Smooth muscle cell (in vitro differentiated cells): Measurements from ENCODE around the gene CIB4. TPM values are rescaled to one million over a fixed set of nuclear protein-coding genes. Genes with fewer than 3 reads are reported as not detected.
A peak's percentile ranks its signal among the peaks of the same experiment; 100 is the strongest.

Source experiments
- DNase-seq: peaks from one replicate; lab custom pipeline; 2025; ENCODE audit not compliant: unreplicated experiment; lab: John Stamatoyannopoulos, UW
- H2AFZ ChIP-seq: fragments of 200-600 bp; sonication (generic); 2 replicates; pipeline ENCODE4 v1.6.0; 2016; ENCODE audit warnings: antibody characterized with exemption, low read depth, mild to moderate bottlenecking
- H3F3A ChIP-seq: fragments of 200-600 bp; sonication (generic); 2 replicates; pipeline ENCODE4 v1.6.0; 2017; ENCODE audit warnings: antibody characterized with exemption, low read depth
- H3K27ac ChIP-seq: fragments of 200-600 bp; sonication (generic); 2 replicates; pipeline ENCODE4 v1.5.1; 2016; ENCODE audit warnings: low read depth, mild to moderate bottlenecking
- H3K27me3 ChIP-seq: fragments of 200-600 bp; sonication (generic); 2 replicates; pipeline ENCODE4 v1.6.1; 2016; ENCODE audit warnings: low read depth, mild to moderate bottlenecking
- H3K36me3 ChIP-seq: fragments of 200-600 bp; sonication (generic); 2 replicates; pipeline ENCODE4 v1.5.1; 2016; ENCODE audit warnings: low read depth
- H3K4me1 ChIP-seq: fragments of 200-600 bp; sonication (generic); 2 replicates; pipeline ENCODE4 v1.5.1; 2016; ENCODE audit warnings: low read depth
- H3K4me2 ChIP-seq: fragments of 200-600 bp; sonication (generic); 2 replicates; pipeline ENCODE4 v1.6.0; 2016; ENCODE audit warnings: mild to moderate bottlenecking
- H3K4me3 ChIP-seq: fragments of 200-600 bp; sonication (generic); 2 replicates; pipeline ENCODE4 v1.5.1; 2016; ENCODE audit warnings: mild to moderate bottlenecking
- H3K79me2 ChIP-seq: fragments of 200-600 bp; sonication (generic); 2 replicates; pipeline ENCODE4 v1.6.0; 2016; ENCODE audit warnings: low read depth, mild to moderate bottlenecking
- H3K9ac ChIP-seq: fragments of 200-600 bp; sonication (generic); 2 replicates; pipeline ENCODE4 v1.6.0; 2016; ENCODE audit warnings: low read depth
- H3K9me3 ChIP-seq: fragments of 200-600 bp; sonication (generic); replicated peaks from 2 replicates; pipeline ENCODE4 v1.5.1; 2016; ENCODE audit warnings: low read depth
- H4K20me1 ChIP-seq: fragments of 200-600 bp; sonication (generic); 2 replicates; pipeline ENCODE4 v1.6.0; 2016; ENCODE audit warnings: low read depth
- WGBS: methylation state at CpG from one replicate; pipeline ENCODE4 v1.1.7; 2016; ENCODE audit warnings: low lambda C conversion rate; 5-methylcytosine and 5-hydroxymethylcytosine counted together
- polyA plus RNA-seq: library from polyadenylated mRNA; unstranded; fragments of >200 nt; fragmentation: Nextera tagmentation; extraction: Ambion mirVana; gene quantifications from 2 replicates; pipeline ENCODE4 v1.2.1, GENCODE V29; 2016
- total RNA-seq: library from RNA; depleted of rRNA; stranded (reverse); fragments of >200 nt; gene quantifications from 2 replicates; pipeline ENCODE4 v1.2.3, GENCODE V29; 2014
- TF ChIP-seq, protein P1 (sequence below): fragments of 200-600 bp; sonication (generic); IDR thresholded peaks from 2 replicates; pipeline ENCODE4 v1.5.1; 2017; ENCODE audit warnings: borderline replicate concordance, mild to moderate bottlenecking, antibody characterized with exemption; ENCODE audit not compliant: insufficient read depth, poor library complexity, severe bottlenecking

CIB4 gene
- total and polyA plus RNA-seq, 2 experiments from 2014 or later = not detected

GRCh38 chr2:26608557-26608956 is 32.6 kb downstream of the CIB4 start:
- no peak overlapping the region for H3K4me2 ChIP-seq
- no peak overlapping the region for H2AFZ ChIP-seq
- H3F3A ChIP-seq = no peaks in the 10 kb centered on the region
- H3K27me3 ChIP-seq = no peaks in the 10 kb centered on the region
- H3K9ac ChIP-seq = no peak overlapping the region
- TF ChIP-seq, protein P1, sequence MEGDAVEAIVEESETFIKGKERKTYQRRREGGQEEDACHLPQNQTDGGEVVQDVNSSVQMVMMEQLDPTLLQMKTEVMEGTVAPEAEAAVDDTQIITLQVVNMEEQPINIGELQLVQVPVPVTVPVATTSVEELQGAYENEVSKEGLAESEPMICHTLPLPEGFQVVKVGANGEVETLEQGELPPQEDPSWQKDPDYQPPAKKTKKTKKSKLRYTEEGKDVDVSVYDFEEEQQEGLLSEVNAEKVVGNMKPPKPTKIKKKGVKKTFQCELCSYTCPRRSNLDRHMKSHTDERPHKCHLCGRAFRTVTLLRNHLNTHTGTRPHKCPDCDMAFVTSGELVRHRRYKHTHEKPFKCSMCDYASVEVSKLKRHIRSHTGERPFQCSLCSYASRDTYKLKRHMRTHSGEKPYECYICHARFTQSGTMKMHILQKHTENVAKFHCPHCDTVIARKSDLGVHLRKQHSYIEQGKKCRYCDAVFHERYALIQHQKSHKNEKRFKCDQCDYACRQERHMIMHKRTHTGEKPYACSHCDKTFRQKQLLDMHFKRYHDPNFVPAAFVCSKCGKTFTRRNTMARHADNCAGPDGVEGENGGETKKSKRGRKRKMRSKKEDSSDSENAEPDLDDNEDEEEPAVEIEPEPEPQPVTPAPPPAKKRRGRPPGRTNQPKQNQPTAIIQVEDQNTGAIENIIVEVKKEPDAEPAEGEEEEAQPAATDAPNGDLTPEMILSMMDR = no peak
- no peaks in the 10 kb centered on the region for H3K36me3 ChIP-seq
- WGBS = 93% methylated on average over 8 of the region's 8 CpGs
- H3K79me2 ChIP-seq = no peaks in the 10 kb centered on the region
- no peak for DNase-seq
- H4K20me1 ChIP-seq = no peaks in the 10 kb centered on the region
- no peak overlapping the region for H3K27ac ChIP-seq
- no peak overlapping the region for H3K4me3 ChIP-seq
- H3K9me3 ChIP-seq = peaks cover 3% of the 10 kb centered on the region
- peaks cover 29% of the 10 kb centered on the region for H3K4me1 ChIP-seq

DNA sequence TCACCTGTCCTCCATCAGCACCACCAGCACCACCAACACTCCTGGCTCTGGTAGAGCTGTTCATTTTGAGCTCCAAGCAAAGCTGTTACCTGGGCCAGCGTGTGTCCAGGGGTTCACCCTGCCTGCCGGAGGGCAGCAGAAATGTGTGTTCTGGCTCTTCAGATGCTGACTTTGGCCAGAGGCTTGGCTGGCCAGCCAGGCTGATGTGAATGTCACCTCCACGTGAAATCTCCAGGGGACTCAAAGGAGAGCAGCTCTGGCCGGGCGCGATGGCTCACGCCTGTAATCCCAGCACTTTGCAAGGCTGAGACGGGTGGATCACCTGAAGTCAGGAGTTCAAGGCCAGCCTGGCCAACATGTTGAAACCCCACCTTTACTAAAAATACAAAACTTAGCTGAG is 33.5 kb downstream of the CIB4 start:
- no peaks in the 10 kb centered on the region for H3K36me3 ChIP-seq
- H3K4me1 ChIP-seq = peaks cover 20% of the 10 kb centered on the region
- H3K4me3 ChIP-seq = no peak overlapping the region
- no peaks in the 10 kb centered on the region for H3K79me2 ChIP-seq
- no peak overlapping the region for H3K4me2 ChIP-seq
- H3K9me3 ChIP-seq = peaks cover 3% of the 10 kb centered on the region
- H3F3A ChIP-seq = no peaks in the 10 kb centered on the region
- no peak overlapping the region for H3K9ac ChIP-seq
- WGBS = 91% methylated on average over 8 of the region's 8 CpGs
- H3K27me3 ChIP-seq = no peaks in the 10 kb centered on the region
- no peaks in the 10 kb centered on the region for H4K20me1 ChIP-seq
- H3K27ac ChIP-seq = no peak overlapping the region
- no peak overlapping the region for H2AFZ ChIP-seq
- TF ChIP-seq, protein P1 = no peak
- DNase-seq = no peak

GRCh38 chr2:26606847-26607190 is 34.3 kb downstream of the CIB4 start:
- H3K27ac ChIP-seq = peak overlapping the region; percentile 15
- H3F3A ChIP-seq = no peaks in the 10 kb centered on the region
- H2AFZ ChIP-seq = no peak overlapping the region
- H3K9ac ChIP-seq = no peak overlapping the region
- peaks cover 3% of the 10 kb centered on the region for H3K9me3 ChIP-seq
- H3K4me1 ChIP-seq = peaks cover 13% of the 10 kb centered on the region
- H3K36me3 ChIP-seq = no peaks in the 10 kb centered on the region
- WGBS = 69% methylated on average over 5 of the region's 5 CpGs
- H4K20me1 ChIP-seq = no peaks in the 10 kb centered on the region
- H3K4me2 ChIP-seq = no peak overlapping the region
- TF ChIP-seq, protein P1 = no peak
- no peak overlapping the region for H3K4me3 ChIP-seq
- H3K79me2 ChIP-seq = no peaks in the 10 kb centered on the region
- no peaks in the 10 kb centered on the region for H3K27me3 ChIP-seq
- DNase-seq = no peak

- Histone ChIP-seq H3K27me3 (no peaks in the 10 kb centered on the region), H3K9me3 (peaks cover 3% of the 10 kb centered on the region), H3K4me2 (no peak overlapping the region), H3K4me1 (peaks cover 11% of the 10 kb centered on the region), H3K27ac (peak overlapping the region; percentile 15), H3F3A (no peaks in the 10 kb centered on the region), H2AFZ (peak overlapping the region; percentile 50), H3K4me3 (no peak overlapping the region), H4K20me1 (no peaks in the 10 kb centered on the region), H3K36me3 (no peaks in the 10 kb centered on the region), H3K79me2 (no peaks in the 10 kb centered on the region), H3K9ac (no peak overlapping the region)
- 76% methylated on average over 18 of the region's 18 CpGs for WGBS
- DNase-seq = no peak
- TF ChIP-seq, protein P1 = no peak
Measured at GRCh38 chr2:26605999-26606846, 34.9 kb downstream of the CIB4 start.
